ACC112 (cell line): ENCODE measurements around the gene VSIR.

Source experiments
- H2AFZ ChIP-seq: fragments of 200-600 bp; sonication (generic); one replicate; pipeline ENCODE4 v1.6.0; 2017; ENCODE audit warnings: antibody characterized with exemption, low read length; ENCODE audit not compliant: unreplicated experiment
- H3K27ac ChIP-seq: fragments of 200-600 bp; sonication (generic); 2 replicates; pipeline ENCODE4 v1.5.1; 2014; ENCODE audit warnings: low read depth, mild to moderate bottlenecking, antibody characterized with exemption, low read length, moderate library complexity
- H3K27me3 ChIP-seq: fragments of 200-600 bp; sonication (generic); 2 replicates; pipeline ENCODE4 v1.6.1; 2014; ENCODE audit warnings: mild to moderate bottlenecking, antibody characterized with exemption, low read length, moderate library complexity, mixed read lengths; ENCODE audit not compliant: insufficient read depth
- H3K36me3 ChIP-seq: fragments of 200-600 bp; sonication (generic); 2 replicates; pipeline ENCODE4 v1.6.1; 2016; ENCODE audit warnings: mild to moderate bottlenecking, antibody characterized with exemption, low read length, moderate library complexity, mixed read lengths; ENCODE audit not compliant: insufficient read depth
- H3K4me1 ChIP-seq: fragments of 200-600 bp; sonication (generic); one replicate; pipeline ENCODE4 v1.6.1; 2016; ENCODE audit warnings: low read length, mixed read lengths; ENCODE audit not compliant: insufficient read depth, unreplicated experiment, control insufficient read depth
- H3K4me3 ChIP-seq: fragments of 200-600 bp; sonication (generic); 2 replicates; pipeline ENCODE4 v1.5.1; 2014; ENCODE audit warnings: mild to moderate bottlenecking, low read depth, low read length
- H3K79me2 ChIP-seq: fragments of 200-600 bp; sonication (generic); one replicate; pipeline ENCODE4 v1.6.0; 2016; ENCODE audit warnings: low read length; ENCODE audit not compliant: control insufficient read depth, unreplicated experiment, insufficient read depth

Gene VSIR

DNA sequence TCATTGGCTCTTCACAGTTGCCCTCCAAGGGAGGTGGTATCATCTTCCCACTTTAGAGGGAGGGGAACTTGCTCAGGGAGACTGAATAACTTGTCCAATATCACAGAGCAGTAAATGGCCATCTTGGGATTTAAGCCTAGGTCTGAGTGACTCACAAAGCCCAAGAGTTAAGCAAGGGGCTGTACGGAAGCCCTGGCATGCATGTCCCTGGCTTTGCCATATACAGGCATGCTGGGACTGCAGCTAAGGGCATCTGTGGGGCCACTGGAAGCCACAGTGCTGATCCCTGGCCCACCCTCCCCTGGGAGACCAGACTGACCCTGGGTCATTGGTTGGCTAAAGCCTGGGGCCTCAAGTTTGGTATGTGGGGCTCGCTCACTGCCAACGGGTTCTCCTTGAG lies 3.1 kb downstream of the VSIR start:
- Histone ChIP-seq H3K4me1 (peaks cover 78% of the 10 kb centered on the region), H3K27ac (peak overlapping the region; percentile 96), H3K4me3 (no peak overlapping the region), H3K79me2 (no peaks in the 10 kb centered on the region), H3K27me3 (no peaks in the 10 kb centered on the region), H3K36me3 (no peaks in the 10 kb centered on the region), H2AFZ (no peak overlapping the region)

DNA sequence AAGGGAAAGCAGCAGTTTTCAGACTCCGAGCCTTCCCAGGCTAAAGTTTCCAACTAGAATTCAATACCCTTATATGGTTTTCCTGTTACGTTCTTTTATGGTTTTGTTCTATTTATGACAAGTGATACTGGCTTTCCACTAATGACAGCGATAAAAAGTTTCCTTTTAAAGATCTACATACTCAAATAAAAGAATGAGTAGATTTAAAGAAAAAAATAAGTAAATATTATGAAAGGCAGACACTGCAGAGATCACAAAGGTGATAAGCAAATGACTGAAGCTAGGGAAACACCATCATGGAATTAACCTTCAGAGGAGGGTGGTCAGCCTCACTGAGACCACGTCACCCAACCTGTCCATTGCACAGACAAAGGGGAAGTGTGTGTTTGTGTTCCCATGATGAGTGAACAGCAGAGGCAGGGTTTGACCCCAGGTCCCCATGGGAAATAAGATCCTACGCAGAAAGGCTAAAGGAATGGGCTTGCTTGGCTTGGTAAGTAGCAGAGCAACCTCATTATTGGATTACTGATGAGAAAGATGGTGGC lies 4.0 kb downstream of the VSIR start:
- peak overlapping the region; percentile 35 for H2AFZ ChIP-seq
- H3K36me3 ChIP-seq: no peaks in the 10 kb centered on the region
- no peaks in the 10 kb centered on the region for H3K79me2 ChIP-seq
- H3K4me3 ChIP-seq: peak overlapping the region; percentile 52
- H3K27me3 ChIP-seq: no peaks in the 10 kb centered on the region
- H3K27ac ChIP-seq: peak overlapping the region; percentile 96
- H3K4me1 ChIP-seq: peaks cover 78% of the 10 kb centered on the region

DNA sequence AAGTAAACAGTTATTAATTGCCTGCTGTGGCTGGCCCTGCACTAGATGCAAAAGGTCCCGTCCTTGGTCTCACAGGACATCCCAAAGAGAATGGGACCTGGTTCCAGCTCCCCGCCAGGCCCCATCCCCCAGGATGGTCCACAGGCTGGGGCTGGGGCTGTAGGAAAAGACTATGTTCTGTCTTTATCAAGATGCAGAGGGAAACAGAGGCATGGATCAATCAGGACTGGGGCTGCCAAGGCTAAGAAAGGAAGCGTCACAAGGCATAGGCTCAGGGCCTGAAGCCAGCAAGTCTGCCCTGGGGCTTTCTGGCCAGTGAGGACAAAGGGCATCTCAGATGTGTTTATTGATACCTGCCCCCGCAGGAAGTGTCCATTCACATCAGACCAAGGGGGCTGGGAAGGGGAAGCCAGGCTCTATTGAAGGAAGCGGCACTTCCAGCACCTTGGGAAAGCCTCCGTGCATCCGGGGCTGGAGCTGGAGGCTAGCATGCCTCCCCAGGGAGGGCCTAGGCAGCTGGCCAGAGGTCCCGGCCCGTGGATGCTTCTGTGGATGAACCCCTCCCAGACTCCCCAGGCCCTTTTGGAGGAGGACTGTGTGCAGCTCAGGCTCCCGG lies 5.8 kb downstream of the VSIR start:
- Histone ChIP-seq H3K4me3 (peak overlapping the region; percentile 31; the same call in 1 of the 2 replicates), H3K4me1 (peaks cover 72% of the 10 kb centered on the region), H2AFZ (no peak overlapping the region), H3K27me3 (no peaks in the 10 kb centered on the region), H3K27ac (peak overlapping the region; percentile 96), H3K79me2 (no peaks in the 10 kb centered on the region), H3K36me3 (no peaks in the 10 kb centered on the region)

DNA sequence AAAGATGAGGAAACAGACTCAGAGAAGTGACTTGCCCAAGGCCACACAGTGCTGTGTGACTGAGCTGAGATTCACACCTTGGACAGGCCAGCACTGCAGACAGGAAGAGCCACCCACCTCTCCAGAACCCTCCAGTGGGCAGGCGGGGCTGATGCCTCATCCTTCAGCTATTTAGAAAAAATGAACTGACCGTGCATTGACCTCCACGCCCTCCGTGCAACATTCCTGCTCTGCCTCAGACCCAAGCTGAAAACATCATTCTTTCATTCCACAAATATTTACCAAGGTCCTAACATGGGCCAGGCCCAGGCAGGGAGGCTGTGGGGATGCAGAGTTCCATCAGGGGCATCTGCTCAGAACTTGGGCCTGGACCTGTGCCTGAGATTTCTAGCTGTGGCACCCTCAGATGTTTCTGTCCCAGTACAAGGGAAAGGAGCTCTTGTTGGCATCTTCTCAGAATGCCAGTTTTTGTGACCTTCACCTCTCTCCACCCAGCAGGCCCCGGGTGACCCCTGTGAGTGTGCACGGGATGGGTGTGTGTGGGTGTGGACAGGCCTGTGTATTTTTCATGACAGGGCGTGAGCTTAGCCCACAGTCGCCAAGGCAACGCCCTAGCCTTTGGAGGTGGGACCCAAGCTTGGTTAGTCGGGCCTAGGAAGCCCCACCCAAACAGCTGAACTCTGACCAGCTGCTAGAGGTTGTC lies 6.5 kb downstream of the VSIR start:
- Histone ChIP-seq H3K27ac (peak overlapping the region; percentile 96), H3K36me3 (no peaks in the 10 kb centered on the region), H3K4me1 (peaks cover 65% of the 10 kb centered on the region), H3K4me3 (peak overlapping the region; percentile 31; the same call in 1 of the 2 replicates), H3K79me2 (no peaks in the 10 kb centered on the region), H2AFZ (no peak overlapping the region), H3K27me3 (no peaks in the 10 kb centered on the region)

- Histone ChIP-seq H3K27ac (peak overlapping the region; percentile 96), H3K4me3 (no peak overlapping the region; the same call in 1 of the 2 replicates)
These were observed 7.2 kb downstream of the VSIR start for GRCh38 chr10:71765906-71766716.

GRCh38 chr10:71765176-71765904 lies 8.0 kb downstream of the VSIR start:
- no peak overlapping the region for H3K4me3 ChIP-seq
- 0 out of 2 replicates have a peak overlapping the region, but pooled peaks have one; percentile 96 for H3K27ac ChIP-seq
- peaks cover 56% of the 10 kb centered on the region for H3K4me1 ChIP-seq
- no peaks in the 10 kb centered on the region for H3K27me3 ChIP-seq
- H3K79me2 ChIP-seq: no peaks in the 10 kb centered on the region
- H2AFZ ChIP-seq: no peak overlapping the region
- no peaks in the 10 kb centered on the region for H3K36me3 ChIP-seq

More at GRCh38 chr10:71765906-71766716, 7.2 kb downstream of the VSIR start:
- H3K36me3 ChIP-seq: no peaks in the 10 kb centered on the region
- peaks cover 59% of the 10 kb centered on the region for H3K4me1 ChIP-seq
- no peak overlapping the region for H2AFZ ChIP-seq
- H3K79me2 ChIP-seq: no peaks in the 10 kb centered on the region
- no peaks in the 10 kb centered on the region for H3K27me3 ChIP-seq

DNA sequence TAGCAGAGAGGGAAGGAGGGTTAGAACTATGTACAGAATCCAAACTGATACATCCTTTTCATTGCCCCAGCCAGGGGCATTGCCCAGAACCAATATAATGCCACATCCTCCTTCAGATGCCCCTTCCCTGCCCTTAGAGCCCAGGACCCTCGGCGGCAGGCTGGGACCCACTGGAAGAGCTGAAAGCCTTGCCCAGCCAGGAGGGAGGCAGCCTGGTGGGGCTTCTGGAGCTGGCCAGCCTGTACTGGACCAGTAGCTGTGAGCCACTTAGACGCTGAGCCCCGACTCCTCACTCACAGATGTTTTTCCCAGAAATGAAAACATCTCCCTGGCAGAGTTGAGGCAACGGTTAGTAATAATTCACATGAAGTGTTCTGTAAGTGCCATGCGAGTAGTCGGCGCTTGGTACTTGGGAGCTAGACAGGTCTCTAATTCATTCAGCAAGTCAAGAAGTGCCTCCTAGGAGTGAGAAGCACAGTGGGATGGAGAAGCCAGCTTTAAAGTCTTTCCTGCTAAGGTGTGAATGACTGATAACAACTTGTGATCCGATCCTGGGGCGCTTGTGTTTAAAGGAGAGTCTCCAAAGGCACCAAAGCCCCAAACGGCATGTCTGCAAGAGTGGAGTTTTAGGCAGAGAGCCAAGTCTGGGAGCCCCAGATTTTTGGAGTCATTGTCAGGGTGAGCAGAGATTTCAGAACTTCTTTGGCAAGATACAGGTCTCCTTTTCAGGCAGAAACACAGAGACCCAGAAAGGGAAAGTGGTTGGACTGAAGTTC lies 9.8 kb downstream of the VSIR start:
- no peaks in the 10 kb centered on the region for H3K79me2 ChIP-seq
- H3K4me3 ChIP-seq: no peak overlapping the region
- H3K27ac ChIP-seq: no peak overlapping the region
- H3K27me3 ChIP-seq: no peaks in the 10 kb centered on the region
- H3K4me1 ChIP-seq: peaks cover 43% of the 10 kb centered on the region
- no peaks in the 10 kb centered on the region for H3K36me3 ChIP-seq
- H2AFZ ChIP-seq: no peak overlapping the region

- no peaks in the 10 kb centered on the region for H3K79me2 ChIP-seq
- no peaks in the 10 kb centered on the region for H3K36me3 ChIP-seq
- H3K27me3 ChIP-seq: no peaks in the 10 kb centered on the region
- peaks cover 31% of the 10 kb centered on the region for H3K4me1 ChIP-seq
- no peak overlapping the region for H2AFZ ChIP-seq
- no peak overlapping the region for H3K27ac ChIP-seq
- no peak overlapping the region for H3K4me3 ChIP-seq
These were observed 11.0 kb downstream of the VSIR start for GRCh38 chr10:71762324-71762723.

GRCh38 chr10:71761541-71762113 lies 11.7 kb downstream of the VSIR start:
- Histone ChIP-seq H3K36me3 (no peaks in the 10 kb centered on the region), H3K27ac (no peak overlapping the region), H3K4me3 (no peak overlapping the region), H3K4me1 (peaks cover 26% of the 10 kb centered on the region), H3K79me2 (no peaks in the 10 kb centered on the region), H2AFZ (no peak overlapping the region), H3K27me3 (no peaks in the 10 kb centered on the region)
